Adrenal gland (tissue), 12 donors: Measurements from ENCODE around the gene FBXW7. TPM values are rescaled to one million over a fixed set of nuclear protein-coding genes. Genes with fewer than 3 reads are reported as not detected.

ENCODE experiments used
- DNase-seq, 7 donors: peaks; one replicate each; pipeline ENCODE4 v3.0.0-alpha.2; 2019 to 2020
- H3K27ac ChIP-seq, 5 donors: fragments of 200-600 bp; sonication (generic) in 4 of 5; 1 replicate in 3 of 5; 2 replicates in 2 of 5; pipeline versions ENCODE4 v1.5.1 to v1.8.0; 2016 to 2020; ENCODE audit warnings: mild to moderate bottlenecking in 1 of 5
- H3K27me3 ChIP-seq: fragments of 200-600 bp; 2 replicates; pipeline ENCODE4 v1.8.0; 2021
- H3K36me3 ChIP-seq, 2 donors: fragments of 200-600 bp; replicated peaks in 1 of 2; 1 replicate in 1 of 2; 2 replicates in 1 of 2; pipeline versions ENCODE4 v1.5.1 to v1.8.0; 2018 to 2022
- H3K4me1 ChIP-seq, 2 donors: fragments of 200-600 bp; replicated peaks in 1 of 2; 1 replicate in 1 of 2; 2 replicates in 1 of 2; pipeline versions ENCODE4 v1.5.1 to v1.8.0; 2018 to 2021
- H3K4me3 ChIP-seq, 4 donors: fragments of 200-600 bp; sonication (generic) in 3 of 4; one replicate each; pipeline ENCODE4 v1.5.1; 2016 to 2018
- H3K9me3 ChIP-seq, 3 donors: fragments of 200-600 bp; sonication (generic) in 1 of 3; replicated peaks in 1 of 3; 1 replicate in 2 of 3; 2 replicates in 1 of 3; pipeline versions ENCODE4 v1.5.1 to v1.8.0; 2016 to 2021
- CTCF ChIP-seq, 6 experiments: fragments of 450-650 bp in 4 of 6; fragments of 200-600 bp in 2 of 6; sonication (generic) in 1 of 6; IDR thresholded peaks; 1 replicate in 5 of 6; 2 replicates in 1 of 6; pipeline versions ENCODE4 v1.5.1 to v1.8.0; 2016 to 2021; ENCODE audit warnings: antibody characterized with exemption in 6 of 6, mild to moderate bottlenecking in 2 of 6, moderate library complexity in 1 of 6
- POLR2A ChIP-seq, 2 donors: fragments of 450-650 bp; IDR thresholded peaks; one replicate each; pipeline ENCODE4 v1.6.1; 2017; ENCODE audit warnings: antibody characterized with exemption in 2 of 2, mild to moderate bottlenecking in 2 of 2, moderate library complexity in 1 of 2
- WGBS, 4 donors: extraction: QIAGEN DNeasy Blood & Tissue Kit in 2 of 4; methylation state at CpG; one replicate each; pipeline versions ENCODE4 v1.1.5 to v1.1.7; 2013 to 2017; 5-methylcytosine and 5-hydroxymethylcytosine counted together
- intact Hi-C, 2 donors: fragments of 100-400 bp; cut with DNase I; formaldehyde crosslinking; loops; one replicate each; pipeline versions ENCODE4 v1.14.1 to v1.15.0; 2022 to 2023
- polyA plus RNA-seq, 3 donors: library from polyadenylated mRNA; stranded (reverse); fragments of 200-250 nt in 2 of 3; fragments of 350-450 nt in 1 of 3; fragmentation: Illumina TruSeq in 1 of 3; extraction: RNeasy Lipid Tissue Mini Kit (QIAGEN cat#74804) in 1 of 3; gene quantifications; one replicate each; pipeline ENCODE4 v1.2.3, GENCODE V29; 2013 to 2014
- total RNA-seq, 9 donors: library from RNA; depleted of rRNA in 4 of 9; stranded (reverse); fragments of >200 nt in 4 of 9; fragments of 120-200 nt in 1 of 9; fragmentation: NEBNext Ultra II Directional in 1 of 9; extraction: Animal tissue kit (Norgen Biotek cat#: 25700) in 1 of 9; gene quantifications; one replicate each; pipeline versions ENCODE4 v1.1.0 to v1.2.4, GENCODE V29; 2013 to 2023
- donor health status: healthy with polysubstance abuse.
- donor health status: Bipolar disorder and iron deficiency.
- donor health status: DM: yes; HTN: yes; CAD: no.
- donor health status: DM: no; HTN: no; CAD: no.
- donor health status: DM: no; HTN: no; CAD: no.
- donor health status: DM: yes; HTN: yes; CAD: no.

The FBXW7 gene
- total and polyA plus RNA-seq, 12 donors = 17.6 to 55.5 (median 30.9) TPM

- no peak overlapping the region for H3K27ac ChIP-seq
- no peaks in the 10 kb centered on the region for H3K27me3 ChIP-seq
- H3K36me3 ChIP-seq = no peaks in the 10 kb centered on the region
- H3K4me3 ChIP-seq = no peak overlapping the region
- no peak for DNase-seq
- H3K9me3 ChIP-seq = no peaks in the 10 kb centered on the region
- TF ChIP-seq CTCF (IDR thresholded peaks at IDR 0.05) (no peak), POLR2A (IDR thresholded peaks at IDR 0.05) (no peak)
- no peaks in the 10 kb centered on the region for H3K4me1 ChIP-seq
- intact Hi-C loops = no loop called here
- 91 to 98% (median 93%) methylated on average over 7 to 8 of the region's 8 CpGs for WGBS, 4 donors
These were observed 256.7 kb downstream of the FBXW7 start for GRCh38 chr4:152279234-152279566.

GRCh38 chr4:152278505-152279233 is 257.2 kb downstream of the FBXW7 start:
- intact Hi-C loops = no loop called here
- 85 to 89% (median 86%) methylated on average over 8 to 9 of the region's 9 CpGs for WGBS, 4 donors
- DNase-seq = no peak

GRCh38 chr4:152278172-152278504 is 257.8 kb downstream of the FBXW7 start:
- Histone ChIP-seq H3K36me3 (no peaks in the 10 kb centered on the region), H3K9me3 (no peaks in the 10 kb centered on the region), H3K4me1 (no peaks in the 10 kb centered on the region), H3K27ac (no peak overlapping the region), H3K27me3 (no peaks in the 10 kb centered on the region), H3K4me3 (no peak overlapping the region)
- DNase-seq = peak in 1 of 7 donors; percentile 66
- intact Hi-C loops = no loop called here
- TF ChIP-seq POLR2A (IDR thresholded peaks at IDR 0.05) (no peak), CTCF (IDR thresholded peaks at IDR 0.05) (no peak)

More at GRCh38 chr4:152278505-152279233, 257.2 kb downstream of the FBXW7 start:
- Histone ChIP-seq H3K36me3 (no peaks in the 10 kb centered on the region), H3K4me1 (no peaks in the 10 kb centered on the region), H3K27ac (no peak overlapping the region), H3K4me3 (no peak overlapping the region), H3K9me3 (no peaks in the 10 kb centered on the region), H3K27me3 (no peaks in the 10 kb centered on the region)
- no peak for TF ChIP-seq CTCF (IDR thresholded peaks at IDR 0.05)
- no peak for TF ChIP-seq POLR2A (IDR thresholded peaks at IDR 0.05)

- H3K27ac ChIP-seq = no peak overlapping the region
- TF ChIP-seq POLR2A (IDR thresholded peaks at IDR 0.05) = no peak
- TF ChIP-seq CTCF (IDR thresholded peaks at IDR 0.05) = no peak
- intact Hi-C loops = no loop called here
- H3K4me3 ChIP-seq = no peak overlapping the region
- no peaks in the 10 kb centered on the region for H3K4me1 ChIP-seq
- no peak for DNase-seq
- H3K36me3 ChIP-seq = no peaks in the 10 kb centered on the region
- no peaks in the 10 kb centered on the region for H3K9me3 ChIP-seq
- no peaks in the 10 kb centered on the region for H3K27me3 ChIP-seq
- WGBS, 4 donors = 90 to 94% (median 91%) methylated on average over 5 of the region's 5 CpGs
These were observed 258.6 kb downstream of the FBXW7 start for GRCh38 chr4:152277333-152277732.
